Kidney (tissue), 14 donors: ENCODE data around the gene UGT1A5. TPM values are rescaled to one million over a fixed set of nuclear protein-coding genes. Genes with fewer than 3 reads are reported as not detected.
A peak's percentile ranks its signal among the peaks of the same experiment; 100 is the strongest.

Source experiments
- DNase-seq, 5 donors: peaks; one replicate each; pipeline ENCODE4 v3.0.0-alpha.2; 2013 to 2020
- FAIRE-seq: peaks from 2 replicates; lab custom pipeline; 2012; peaks lifted over from hg19 to GRCh38; lab: Jason Lieb, UNC
- H3K27ac ChIP-seq, 2 donors: one replicate each; pipeline ENCODE4 v1.7.0; 2013; ENCODE audit warnings: low read depth in 2 of 2, low read length in 2 of 2, inconsistent platforms in 1 of 2
- H3K27me3 ChIP-seq: one replicate; pipeline ENCODE4 v1.7.1; 2013; ENCODE audit warnings: low read length, inconsistent platforms; ENCODE audit not compliant: control insufficient read depth, insufficient read depth
- H3K36me3 ChIP-seq, 3 donors: one replicate each; pipeline versions ENCODE4 v1.7.0 to v1.7.1; 2013; ENCODE audit warnings: low read length in 3 of 3, control low read depth in 1 of 3, inconsistent platforms in 1 of 3; ENCODE audit not compliant: insufficient read depth in 3 of 3, control insufficient read depth in 2 of 3
- H3K4me1 ChIP-seq, 3 donors: one replicate each; pipeline versions ENCODE4 v1.7.0 to v1.7.1; 2013; ENCODE audit warnings: low read length in 3 of 3, inconsistent platforms in 1 of 3, low read depth in 1 of 3; ENCODE audit not compliant: control insufficient read depth in 2 of 3, insufficient read depth in 2 of 3
- H3K4me3 ChIP-seq, 3 donors: one replicate each; pipeline versions ENCODE4 v1.7.0 to v1.8.1; 2013; ENCODE audit warnings: low read length in 3 of 3, control low read depth in 1 of 3, inconsistent platforms in 1 of 3
- H3K9ac ChIP-seq, 3 donors: one replicate each; pipeline versions ENCODE4 v1.7.0 to v1.7.1; 2013; ENCODE audit warnings: low read length in 3 of 3, control low read depth in 1 of 3, inconsistent platforms in 1 of 3
- H3K9me3 ChIP-seq, 3 donors: one replicate each; pipeline versions ENCODE4 v1.7.0 to v1.7.1; 2013; ENCODE audit warnings: low read length in 3 of 3, control low read depth in 1 of 3, inconsistent platforms in 1 of 3; ENCODE audit not compliant: control insufficient read depth in 2 of 3, insufficient read depth in 1 of 3
- CTCF ChIP-seq: IDR thresholded peaks from 3 replicates; pipeline ENCODE4 v1.5.1; 2012; ENCODE audit warnings: mild to moderate bottlenecking, moderate library complexity, borderline replicate concordance; ENCODE audit not compliant: insufficient read depth; ENCODE audit errors: extremely low read depth
- intact Hi-C: fragments of 100-400 bp; cut with DNase I; formaldehyde crosslinking; loops from one replicate; pipeline ENCODE4 v1.11.1; 2022
- polyA plus RNA-seq: library from polyadenylated mRNA; stranded (reverse); fragments of 350-450 nt; fragmentation: Illumina TruSeq; extraction: RNeasy Lipid Tissue Mini Kit (QIAGEN cat#74804); gene quantifications from one replicate; pipeline ENCODE4 v1.2.3, GENCODE V29; 2014; ENCODE audit warnings: low read depth, low replicate concordance; ENCODE audit not compliant: insufficient read depth
- total RNA-seq: library from RNA; stranded (reverse); fragmentation: NEBNext Ultra II Directional; extraction: Animal tissue kit (Norgen Biotek cat#: 25700); gene quantifications from one replicate; pipeline ENCODE4 v1.2.1, GENCODE V29; 2021
- donor health status: control.
- donor health status: control.
- donor health status: control.
- donor health status: control.
- donor health status: control.
- donor health status: DM: yes; HTN: yes; CAD: no.
- donor health status: Normal renal cell carcinoma (clear cell type).

The UGT1A5 gene
- total and polyA plus RNA-seq, 2 donors from 2014 or later = 2.1 TPM; not detected in 1

DNA sequence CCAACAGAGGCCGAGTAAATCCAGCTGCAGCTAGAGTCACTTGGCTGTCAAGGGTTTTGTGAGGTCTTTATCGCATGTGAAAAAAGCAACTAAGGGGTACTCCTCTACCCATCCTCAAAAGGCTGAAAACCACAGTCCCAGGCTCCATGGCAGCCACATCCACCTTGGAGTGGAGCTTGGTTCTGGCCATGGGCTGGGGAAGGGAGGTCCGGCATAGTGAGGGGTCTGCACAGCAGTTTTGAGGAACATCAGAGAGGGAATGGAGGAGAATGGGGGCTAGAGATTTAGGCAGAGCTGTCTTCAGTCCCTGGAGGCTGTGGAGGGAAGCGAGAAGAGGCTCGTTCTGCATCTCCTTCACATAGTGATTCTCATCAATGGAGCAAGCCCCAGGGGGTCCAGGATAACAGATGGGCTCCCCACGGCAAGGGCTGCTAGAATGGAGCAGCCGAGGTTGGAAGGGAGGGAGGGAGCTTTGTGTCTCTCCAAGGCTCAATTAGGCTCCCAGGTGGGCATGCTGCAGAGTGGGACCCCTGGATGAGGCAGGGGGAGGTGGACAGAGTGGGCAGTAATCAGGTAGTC, 86.5 kb downstream of the UGT1A5 start:
- Histone ChIP-seq H3K36me3 (no peaks in the 10 kb centered on the region), H3K4me1 (no peaks in the 10 kb centered on the region), H3K27me3 (no peaks in the 10 kb centered on the region), H3K4me3 (no peak overlapping the region), H3K9ac (no peak overlapping the region), H3K9me3 (no peaks in the 10 kb centered on the region), H3K27ac (no peak overlapping the region)
- TF ChIP-seq CTCF = no peak
- intact Hi-C loops = no loop called here
- DNase-seq = peak in 1 of 5 donors; percentile 24
- FAIRE-seq = no peak

DNA sequence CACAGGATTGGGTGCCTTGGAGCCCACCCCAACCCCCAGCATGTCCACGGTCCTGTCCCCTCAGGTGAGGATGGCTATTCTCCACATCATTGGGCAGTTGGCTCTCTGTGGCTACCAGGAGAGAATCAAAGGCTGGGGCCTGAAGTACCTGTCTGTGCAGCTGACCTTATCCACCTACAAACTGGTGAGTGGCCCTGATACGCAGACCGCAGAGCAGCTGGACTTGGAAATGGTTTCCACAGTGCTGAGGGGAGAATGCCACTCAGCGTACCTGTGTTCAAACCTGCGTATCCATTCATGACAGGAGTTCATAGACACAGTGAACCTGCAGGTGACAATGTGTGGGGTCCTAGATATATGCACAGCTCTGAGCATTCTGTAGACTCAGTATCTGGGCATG, 87.0 kb downstream of the UGT1A5 start:
- FAIRE-seq = no peak

DNA sequence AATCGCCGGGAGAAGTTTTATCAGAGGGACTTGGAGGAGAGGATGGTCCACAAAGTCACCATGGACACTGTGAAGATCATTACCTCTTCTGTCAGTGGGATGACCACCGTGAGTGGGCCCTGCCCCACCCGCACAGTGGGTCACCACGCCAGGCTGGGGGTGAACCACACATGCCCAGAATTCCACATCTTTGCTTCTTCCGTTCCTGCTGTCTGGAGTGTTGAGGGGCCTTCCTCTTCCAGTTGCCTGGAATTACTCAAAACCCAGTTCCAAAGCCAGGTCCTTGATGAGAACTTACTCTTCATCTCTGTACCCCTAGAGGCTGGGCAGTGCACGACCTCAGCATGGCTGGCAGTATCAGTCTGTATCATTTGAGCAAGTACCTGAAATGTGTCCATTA, 87.5 kb downstream of the UGT1A5 start:
- no peaks in the 10 kb centered on the region for H3K36me3 ChIP-seq
- H3K9ac ChIP-seq = no peak overlapping the region
- no peak for TF ChIP-seq CTCF
- no peaks in the 10 kb centered on the region for H3K27me3 ChIP-seq
- no peaks in the 10 kb centered on the region for H3K9me3 ChIP-seq
- intact Hi-C loops = no loop called here
- no peak overlapping the region for H3K27ac ChIP-seq
- FAIRE-seq (no peak), DNase-seq (no peak)
- no peak overlapping the region for H3K4me3 ChIP-seq
- no peaks in the 10 kb centered on the region for H3K4me1 ChIP-seq

More for the DNA sequence above, 87.0 kb downstream of the UGT1A5 start:
- no peaks in the 10 kb centered on the region for H3K36me3 ChIP-seq
- no peaks in the 10 kb centered on the region for H3K9me3 ChIP-seq
- no peak overlapping the region for H3K27ac ChIP-seq
- intact Hi-C loops = no loop called here
- no peaks in the 10 kb centered on the region for H3K27me3 ChIP-seq
- H3K4me1 ChIP-seq = no peaks in the 10 kb centered on the region
- no peak overlapping the region for H3K4me3 ChIP-seq
- H3K9ac ChIP-seq = no peak overlapping the region
- no peak for TF ChIP-seq CTCF
- DNase-seq = no peak
